HG03175 (cell line): Measurements from ENCODE around the gene APOL6.
"Not testable (repeated sequence)": the region's sequence is repeated elsewhere in the genome, so short reads cannot be mapped to it uniquely, and the experiment has no call there.

Experiments used
- ATAC-seq: cut with Tn5 transposase; IDR thresholded peaks from one replicate; pipeline ENCODE4 v1.9.1; 2021; ENCODE audit warnings: mild to moderate bottlenecking, moderate library complexity; ENCODE audit not compliant: unreplicated experiment

Gene APOL6

DNA sequence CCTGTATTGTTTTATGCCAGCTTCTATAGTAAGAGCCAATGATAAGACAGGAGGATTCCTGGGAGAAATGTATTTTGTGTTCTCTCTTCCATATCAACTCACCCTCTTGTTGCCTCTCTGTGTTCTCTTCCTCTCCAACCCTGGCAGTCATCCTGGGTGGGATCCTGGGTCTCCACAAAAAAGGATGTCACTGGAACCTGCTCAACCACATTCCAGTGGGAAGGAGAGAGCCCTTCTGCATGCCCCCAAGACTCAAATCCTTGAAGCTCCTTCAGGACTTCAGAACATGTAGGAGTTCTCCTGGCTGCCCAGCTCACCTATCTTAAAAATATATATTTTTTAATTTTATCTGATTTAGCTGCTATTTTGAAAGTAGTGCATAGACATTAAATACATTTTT is 26.1 kb downstream of the APOL6 start:
- no peak for ATAC-seq

DNA sequence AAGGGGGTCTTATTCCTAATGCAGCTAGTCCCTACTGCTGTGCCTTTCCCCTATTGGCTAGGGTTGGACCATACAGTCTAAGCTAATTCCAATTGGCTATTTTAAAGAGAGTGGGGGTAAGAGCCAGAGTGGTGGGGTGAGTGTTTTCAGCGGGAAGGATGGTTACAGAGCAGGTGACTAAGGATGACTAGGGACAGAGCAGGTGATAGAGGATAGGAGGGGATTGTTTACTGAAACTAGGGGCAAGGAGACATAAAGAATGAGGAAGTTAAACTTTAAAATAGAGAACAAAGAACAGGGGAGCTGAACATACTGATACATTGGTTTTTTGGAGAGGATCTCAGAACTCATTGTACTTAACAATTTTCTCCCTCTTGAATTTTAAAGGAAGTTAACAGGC is 27.8 kb downstream of the APOL6 start:
- ATAC-seq: not testable (repeated sequence)

DNA sequence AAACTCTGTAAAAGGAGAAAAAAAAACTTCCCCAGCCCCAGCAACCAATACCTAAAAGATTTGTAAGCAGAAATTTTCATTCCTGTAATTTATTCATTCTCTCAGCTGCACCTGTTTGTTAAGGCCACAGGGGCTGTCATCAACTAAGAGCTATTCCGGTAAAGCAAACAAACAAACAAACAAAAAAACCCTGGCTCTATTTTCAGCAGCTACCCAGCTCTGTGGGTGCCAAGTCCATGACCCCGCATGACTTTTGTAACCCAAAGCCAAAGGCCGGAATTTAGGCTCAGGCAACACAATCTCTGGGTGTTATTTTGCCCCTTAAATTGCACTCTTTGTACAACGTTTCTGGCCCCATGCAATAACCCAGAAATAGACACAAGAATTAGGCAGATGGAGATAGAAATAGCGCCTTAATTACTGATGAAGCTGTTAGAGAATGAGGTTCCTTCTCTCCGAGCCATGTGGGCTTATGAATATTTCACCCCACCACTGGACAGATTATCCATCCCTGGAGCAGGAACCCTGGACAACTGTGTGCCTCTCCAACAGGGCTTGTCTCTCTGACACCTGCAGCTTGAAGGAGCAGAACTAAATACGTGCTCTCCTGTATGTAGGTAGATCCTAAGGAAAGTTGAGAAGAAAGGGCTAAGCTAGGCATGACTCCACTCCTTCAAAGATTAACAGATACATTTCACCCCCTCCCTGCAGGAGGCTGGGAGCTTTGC is 29.4 kb downstream of the APOL6 start:
- ATAC-seq: no peak

DNA sequence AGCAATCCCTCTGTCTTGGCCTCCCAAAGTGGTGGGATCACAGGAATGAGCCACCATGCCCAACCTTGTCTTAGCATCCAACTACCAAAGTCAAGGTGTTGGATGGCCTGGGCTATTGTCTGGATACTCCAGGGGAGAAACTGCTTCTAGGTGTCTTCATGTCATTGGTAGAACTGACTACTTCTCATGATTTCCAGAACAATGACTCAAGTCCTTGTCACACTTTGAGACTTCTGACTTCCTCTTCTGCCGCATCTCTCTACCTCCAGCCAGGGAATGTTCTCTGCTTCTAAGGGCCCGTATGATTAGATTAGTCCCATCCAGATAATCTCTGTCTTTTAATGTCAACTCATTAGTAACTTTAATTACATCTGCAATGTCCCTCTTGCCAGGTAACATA is 30.6 kb downstream of the APOL6 start:
- ATAC-seq: no peak

DNA sequence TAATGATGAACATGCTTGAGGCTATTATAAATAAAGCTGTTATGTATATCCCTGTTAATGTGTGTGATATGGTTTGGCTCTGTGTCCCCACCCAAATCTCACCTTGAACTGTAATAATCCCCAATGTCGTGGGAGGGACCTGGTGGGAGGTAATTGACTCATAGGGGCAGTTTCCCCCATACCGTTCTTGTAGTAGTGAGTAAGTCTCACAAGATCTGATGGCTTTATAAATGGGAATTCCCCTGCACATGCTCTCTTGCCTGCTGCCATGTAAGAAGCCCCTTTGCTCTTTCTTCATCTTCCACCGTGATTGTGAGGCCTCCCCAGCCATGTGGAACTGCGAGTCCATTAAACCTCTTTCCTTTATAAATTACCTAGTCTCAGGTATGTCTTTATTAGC is 31.2 kb downstream of the APOL6 start:
- not testable (repeated sequence) for ATAC-seq

DNA sequence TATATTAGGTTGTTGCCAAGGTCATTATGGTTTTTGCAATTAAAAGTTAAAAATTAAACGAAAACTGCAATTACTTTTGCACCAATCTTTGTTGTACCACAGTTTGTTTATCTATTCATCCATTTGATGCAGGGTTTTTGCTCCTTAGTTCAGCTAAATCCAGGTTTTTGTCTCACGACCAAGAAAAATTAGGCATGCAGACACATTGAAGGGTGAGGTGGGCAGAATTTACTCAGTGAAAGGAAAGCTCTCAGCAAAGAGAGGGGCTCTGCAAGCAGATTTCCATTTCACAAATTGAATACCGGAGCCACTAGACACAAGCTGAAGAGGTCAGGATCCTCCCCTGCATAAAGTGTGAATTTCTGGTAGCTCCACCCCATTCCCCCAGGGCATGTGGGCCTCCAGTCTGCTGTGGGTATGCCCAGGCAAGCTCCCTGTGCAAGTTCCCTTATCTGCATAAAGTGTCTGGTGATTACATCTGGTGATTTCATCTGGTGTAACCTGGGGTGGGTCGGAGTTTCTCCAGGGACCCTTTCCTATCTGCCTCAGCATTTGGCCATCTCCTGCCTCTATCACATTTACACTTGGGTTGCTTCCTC is 33.3 kb downstream of the APOL6 start:
- no peak for ATAC-seq

DNA sequence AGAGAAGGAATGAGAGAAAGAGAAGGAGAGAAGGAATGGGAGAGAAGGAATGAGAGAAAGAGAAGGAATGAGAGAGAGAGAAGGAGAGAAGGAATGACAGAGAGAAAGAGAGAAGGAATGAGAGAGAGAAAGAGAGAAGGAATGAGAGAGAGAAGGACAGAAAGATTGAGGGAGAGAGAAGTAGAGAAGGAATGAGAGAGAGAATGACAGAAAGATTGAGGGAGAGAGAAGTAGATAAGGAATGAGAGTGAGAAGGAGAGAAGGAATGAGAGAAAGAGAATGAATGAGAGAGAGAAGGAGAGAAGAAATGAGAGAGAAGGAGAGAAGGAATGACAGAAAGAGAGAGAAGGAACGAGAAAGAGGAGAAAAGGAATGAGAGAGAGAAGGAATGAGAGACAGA is 35.3 kb downstream of the APOL6 start:
- no peak for ATAC-seq

DNA sequence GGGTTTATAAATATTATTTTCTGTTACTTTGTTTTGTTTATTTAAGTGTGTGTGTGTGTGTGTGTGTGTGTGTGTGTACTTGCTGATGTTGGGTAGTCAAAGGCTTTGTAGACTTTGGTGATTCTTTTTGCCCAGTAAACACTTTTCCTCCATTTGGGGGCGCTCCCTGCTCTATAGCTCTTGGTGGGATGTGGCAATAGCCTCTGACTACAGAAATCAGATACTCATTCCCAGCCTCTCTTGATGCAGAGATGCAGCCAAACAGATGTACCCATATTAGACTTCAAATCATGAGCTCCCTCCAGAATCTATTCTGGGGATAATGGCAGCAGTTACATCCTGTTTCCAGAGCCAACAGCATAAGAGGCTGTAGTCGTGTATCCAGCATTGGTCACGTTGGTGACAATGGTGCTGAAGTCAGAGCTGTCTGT is 36.0 kb downstream of the APOL6 start:
- ATAC-seq: no peak

DNA sequence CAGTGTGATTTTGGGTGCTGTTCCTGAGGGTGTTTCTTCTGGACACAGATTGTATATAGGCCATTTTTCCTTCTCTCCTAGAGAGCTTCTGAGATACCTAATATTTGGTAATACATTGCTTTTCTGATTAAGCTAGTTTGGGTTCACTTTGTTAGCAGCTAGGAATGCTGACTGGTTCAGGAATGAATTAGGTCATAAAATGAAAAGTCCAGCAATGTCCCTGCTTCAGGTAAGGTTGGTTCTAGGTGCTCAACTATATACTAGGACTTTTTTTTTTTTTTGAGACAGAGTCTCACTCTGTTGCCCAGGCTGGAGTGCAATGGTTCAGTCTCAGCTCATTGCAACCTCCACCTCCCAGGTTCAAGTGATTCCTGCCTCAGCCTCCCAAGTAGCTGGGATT is 36.5 kb downstream of the APOL6 start:
- ATAC-seq: no peak

DNA sequence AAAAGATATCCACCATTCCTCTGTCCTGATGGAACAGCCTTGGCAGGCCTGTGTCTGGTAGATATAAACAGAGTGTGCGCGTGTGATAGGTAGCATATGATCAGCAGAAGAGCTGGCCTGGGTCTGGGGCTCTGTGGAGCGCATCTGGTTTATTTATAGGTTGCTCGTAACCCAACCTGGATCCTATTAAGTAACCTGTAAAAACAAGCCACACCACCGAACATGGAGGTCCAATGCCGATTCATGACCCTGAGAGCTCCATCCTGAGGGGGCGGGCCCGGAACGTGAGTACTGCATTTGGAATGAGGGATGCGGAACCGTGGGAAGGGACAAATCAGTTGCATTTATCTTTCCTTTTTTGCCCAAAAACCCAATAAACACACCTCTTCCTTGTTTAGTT is 37.5 kb downstream of the APOL6 start:
- ATAC-seq: no peak

DNA sequence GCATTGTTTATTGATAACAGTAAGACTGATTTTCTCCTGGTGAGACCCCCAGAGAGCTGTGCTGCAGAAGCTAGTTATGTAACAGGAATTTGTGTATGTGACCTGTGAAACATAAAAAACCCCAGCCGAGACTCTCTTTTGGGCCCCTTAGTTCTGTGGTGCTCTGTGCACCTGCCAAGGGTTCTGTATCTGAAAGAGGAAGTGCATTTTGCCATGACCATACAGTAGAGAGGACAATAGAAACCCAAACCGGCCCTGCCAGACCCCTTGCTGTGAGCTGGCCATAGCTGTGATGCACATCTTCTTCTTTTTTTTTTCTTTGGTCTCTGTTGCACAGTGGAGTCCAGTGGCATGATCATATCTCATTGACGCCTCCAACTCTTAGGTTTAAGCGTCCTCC is 38.1 kb downstream of the APOL6 start:
- ATAC-seq: no peak

DNA sequence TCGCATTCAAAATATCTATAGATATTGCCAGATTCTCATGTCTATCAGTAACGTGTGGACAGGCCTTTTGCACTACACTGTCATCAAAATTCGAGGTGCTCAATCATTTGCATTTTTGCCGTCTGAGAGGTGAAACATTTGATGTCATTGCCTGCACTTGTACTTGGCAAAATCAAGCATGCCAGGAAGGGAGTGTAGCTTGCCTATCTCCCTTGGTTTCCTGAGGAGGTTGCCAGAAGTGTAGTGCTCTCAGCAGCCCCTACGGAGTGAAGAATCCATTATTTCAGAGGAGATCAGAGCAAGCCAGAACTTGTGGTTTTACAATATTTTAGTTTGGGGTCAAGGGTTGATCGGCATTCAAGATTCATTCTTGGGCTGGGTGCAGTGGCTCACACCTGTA is 39.2 kb downstream of the APOL6 start:
- ATAC-seq: no peak

DNA sequence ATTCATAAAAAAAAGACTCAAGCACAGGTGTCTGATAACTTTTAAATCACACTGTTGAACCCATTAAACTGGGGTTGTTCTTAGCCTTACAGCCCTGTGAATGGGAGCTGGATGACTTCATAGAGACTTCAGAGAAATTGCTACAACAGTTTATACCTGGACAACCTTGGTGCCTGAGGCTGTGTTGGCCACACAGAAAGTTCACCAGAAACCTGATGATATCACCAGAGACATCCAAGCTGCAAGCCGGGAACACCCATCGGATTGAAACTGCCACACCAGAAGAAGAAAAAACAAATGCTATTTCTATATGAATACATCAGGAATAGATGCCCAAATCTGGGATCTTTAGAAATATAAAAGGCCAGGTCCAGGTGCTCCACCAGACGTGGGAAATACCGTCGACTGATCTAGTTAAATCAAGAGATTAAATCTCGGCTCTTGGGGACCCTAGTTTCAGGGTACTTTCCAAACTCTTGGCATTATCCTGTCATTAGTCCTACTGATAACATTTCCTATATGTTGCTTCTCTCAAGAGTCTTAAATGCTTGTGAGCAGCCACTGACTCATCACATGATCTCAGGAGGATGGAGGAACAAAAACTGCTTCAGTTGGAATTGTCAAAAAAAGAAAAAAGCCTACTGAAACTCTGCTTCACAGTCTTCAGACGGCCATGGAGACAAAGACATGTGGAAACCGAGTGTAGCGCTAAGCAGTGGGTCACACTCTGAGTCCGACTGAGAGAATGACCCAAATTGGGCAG is 40.8 kb downstream of the APOL6 start:
- ATAC-seq: no peak

DNA sequence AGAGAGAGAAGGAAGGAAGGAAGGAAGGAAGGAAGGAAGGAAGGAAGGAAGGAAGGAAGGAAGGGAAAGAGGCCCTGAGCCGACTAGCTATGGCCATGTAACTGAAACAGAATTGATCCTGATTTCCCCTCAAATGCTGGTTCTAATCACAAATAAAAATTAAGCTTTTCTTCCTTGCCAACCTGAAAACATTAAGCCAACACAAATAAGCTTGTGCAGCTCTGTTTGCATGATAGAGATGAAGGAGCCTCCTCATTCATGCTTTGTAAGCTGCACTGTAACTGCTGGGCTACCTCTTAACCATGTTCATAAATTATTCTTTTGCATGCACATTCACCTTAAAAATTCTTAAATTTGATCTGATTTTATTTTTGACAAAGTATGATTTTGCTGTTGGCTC is 41.8 kb downstream of the APOL6 start:
- no peak for ATAC-seq

DNA sequence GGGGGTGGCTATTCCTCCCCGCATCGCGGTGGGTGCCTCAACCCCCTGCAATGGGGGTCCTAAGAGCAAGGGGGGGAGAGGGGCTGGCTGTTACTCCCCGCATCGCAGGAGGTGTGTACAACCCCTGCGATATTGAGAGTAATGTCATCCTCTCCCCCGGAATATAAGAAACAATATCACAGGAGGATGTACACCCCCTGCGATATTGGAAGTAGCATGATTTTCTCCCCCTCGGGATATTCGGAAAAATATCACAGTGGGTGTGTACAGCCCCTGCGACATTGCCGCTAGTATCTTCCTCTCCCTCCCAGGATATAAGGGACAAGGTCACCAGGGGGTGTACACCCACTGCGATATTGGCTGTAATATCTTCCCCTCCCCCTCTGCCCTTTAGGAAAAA is 47.0 kb downstream of the APOL6 start:
- ATAC-seq: no peak

DNA sequence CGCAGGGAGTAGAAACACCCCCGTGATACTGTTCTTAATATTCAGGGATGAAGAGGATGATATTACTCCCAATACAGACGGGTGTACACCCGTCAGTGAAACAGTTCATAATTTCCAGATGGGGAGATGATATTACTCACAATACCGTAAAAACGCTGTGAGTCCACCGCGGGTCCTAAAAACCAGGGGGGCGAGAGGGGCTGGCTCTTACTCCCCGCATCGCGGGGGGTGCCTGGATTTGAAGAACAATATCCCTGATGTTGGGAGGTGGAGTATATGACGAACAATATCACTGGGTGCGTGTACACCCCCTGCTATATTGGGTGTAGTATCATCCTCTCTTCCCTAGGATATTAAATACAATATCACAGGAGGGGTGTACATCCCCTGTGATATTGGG is 48.9 kb downstream of the APOL6 start:
- no peak for ATAC-seq

DNA sequence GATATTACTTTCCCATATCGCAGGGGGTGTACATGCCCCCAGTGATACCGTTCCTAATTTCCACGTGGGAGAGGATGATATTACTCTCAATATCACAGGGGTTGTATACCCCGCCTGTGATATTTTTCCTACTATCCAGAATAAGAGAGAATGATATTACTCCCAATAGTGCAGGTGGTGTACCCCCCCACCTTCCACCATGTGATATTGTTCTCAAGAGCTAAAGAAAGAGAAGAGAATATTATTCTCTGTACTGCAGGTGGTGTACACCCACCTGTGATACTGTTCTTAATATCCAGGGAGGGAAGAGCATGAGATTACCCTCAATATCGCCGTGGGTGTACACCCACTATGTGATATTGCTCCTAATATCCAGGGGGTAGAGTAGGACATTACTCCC is 51.6 kb downstream of the APOL6 start:
- ATAC-seq: not testable (repeated sequence)

DNA sequence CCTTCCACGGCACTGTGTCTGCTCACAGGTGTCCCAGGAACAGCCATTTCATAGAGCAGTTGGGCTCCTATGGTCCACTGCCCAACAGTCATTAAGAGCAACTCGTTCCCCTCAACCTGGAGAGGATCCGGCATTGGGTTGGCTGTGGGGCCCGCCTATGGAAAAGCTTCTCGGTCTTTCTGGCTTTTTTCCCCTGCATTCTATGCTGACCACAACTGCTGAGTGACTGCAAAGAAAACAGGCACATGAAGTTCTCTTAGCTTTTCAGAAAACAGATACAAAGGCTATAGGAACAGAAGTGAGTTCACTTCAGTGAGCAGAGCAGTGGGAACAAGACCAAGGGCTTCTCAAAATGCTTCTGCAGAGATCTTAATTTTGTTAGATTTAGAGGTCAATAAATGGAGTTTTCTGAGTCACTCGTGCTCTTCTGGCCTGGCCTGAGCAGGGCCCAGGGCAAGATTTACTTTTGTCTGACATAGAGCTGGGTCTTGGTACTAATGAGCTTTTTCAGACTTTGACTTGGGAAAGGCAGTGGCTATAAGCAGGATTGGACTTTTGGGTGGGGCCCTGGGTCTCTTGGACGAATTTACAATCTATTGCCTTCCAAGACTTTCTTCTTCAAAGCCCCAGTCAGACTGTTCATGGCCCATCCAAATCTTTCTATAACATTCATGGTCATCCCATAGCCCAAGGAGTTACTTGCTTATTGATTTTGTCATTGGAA is 55.8 kb downstream of the APOL6 start:
- ATAC-seq: no peak

DNA sequence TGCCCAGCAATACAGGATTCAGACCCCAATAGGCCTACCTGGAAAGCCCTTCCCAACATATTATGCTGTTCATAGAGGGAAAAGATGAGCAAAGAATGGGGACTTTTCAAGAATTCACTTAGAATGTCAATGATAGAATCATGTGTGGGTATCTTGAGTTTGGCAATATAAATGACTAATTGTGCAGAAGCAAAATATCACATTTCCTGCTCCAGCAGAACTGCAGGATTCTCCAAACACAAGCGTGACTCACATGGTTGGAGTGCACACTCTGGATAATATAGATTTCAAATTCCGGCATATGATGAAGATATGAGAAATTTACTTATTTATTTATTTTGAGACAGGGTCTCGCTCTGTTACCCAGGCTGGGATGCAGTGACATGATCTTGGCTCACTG is 56.9 kb downstream of the APOL6 start:
- no peak for ATAC-seq

DNA sequence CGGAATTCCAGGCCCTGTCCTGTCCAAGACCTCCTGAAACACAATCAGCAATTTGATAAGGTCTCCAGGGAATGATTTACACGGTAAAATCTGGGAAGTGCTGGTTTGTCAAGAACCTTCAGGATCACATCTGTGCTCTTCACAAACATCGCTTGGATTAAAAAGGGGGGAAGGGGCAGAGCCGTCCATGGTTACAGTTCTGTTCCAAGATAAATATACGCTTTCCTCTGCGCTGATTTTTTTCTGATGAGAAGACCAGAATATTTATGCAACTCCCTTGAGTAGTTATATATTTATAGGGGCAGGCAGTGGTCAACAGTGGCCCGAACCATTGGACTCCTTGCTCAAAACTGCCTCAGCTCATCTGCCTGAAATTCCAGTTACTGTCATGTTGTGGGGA is 60.2 kb downstream of the APOL6 start:
- no peak for ATAC-seq

DNA sequence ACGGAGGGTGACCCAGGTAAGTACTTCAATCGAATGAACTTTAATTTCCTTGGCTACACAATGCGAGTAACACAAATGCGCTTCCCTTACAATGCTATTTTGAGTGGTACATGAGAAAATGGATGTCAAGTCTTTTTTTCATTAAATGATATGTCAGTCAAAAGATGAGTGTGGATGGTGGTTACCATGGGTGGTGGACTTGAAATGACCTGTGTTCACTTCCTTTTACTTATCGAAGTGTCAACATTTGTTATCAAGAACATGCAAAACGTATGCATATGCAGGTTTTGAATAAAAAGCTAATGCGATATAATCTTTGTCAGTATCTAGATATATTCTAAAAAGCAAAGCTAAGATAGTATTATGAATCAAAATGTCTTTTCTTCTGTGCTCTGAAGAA is 60.7 kb downstream of the APOL6 start:
- no peak for ATAC-seq

DNA sequence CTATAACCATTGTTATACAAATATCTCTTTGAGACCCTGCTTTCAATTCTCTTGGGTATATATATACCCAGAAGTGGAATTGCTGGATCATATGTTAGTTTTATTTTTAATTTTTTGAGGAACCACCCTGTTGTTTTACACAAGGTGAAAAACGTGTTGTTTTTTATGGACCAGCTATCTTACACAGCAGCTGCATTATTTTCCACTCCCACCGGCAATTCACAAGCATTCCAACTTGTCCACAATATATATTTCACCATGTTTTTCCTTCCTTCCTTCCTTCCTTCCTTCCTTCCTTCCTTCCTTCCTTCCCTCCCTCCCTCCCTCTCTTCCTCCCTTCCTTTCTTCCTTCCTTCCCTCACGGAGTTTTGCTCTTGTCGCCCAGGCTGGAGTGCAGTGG is 63.1 kb downstream of the APOL6 start:
- no peak for ATAC-seq
